ENCODE measurements around the gene COL10A1. TPM values are rescaled to one million over a fixed set of nuclear protein-coding genes. Genes with fewer than 3 reads are reported as not detected.
"Not testable (repeated sequence)": the region's sequence is repeated elsewhere in the genome, so short reads cannot be mapped to it uniquely, and the experiment has no call there.

COL10A1 gene
- total RNA-seq, 1 donor from 2014 or later = not detected

GRCh38 chr6:116099036-116099435 lies 26.9 kb downstream of the COL10A1 start:
- intact Hi-C loops (cut with micrococcal nuclease) = loop anchor here (10.0 kb wide), 1 partner anchor 2004 kb away; no protein-coding TSS in a partner anchor
- POLR2A ChIA-PET = no interaction called here
- no peak for ATAC-seq (ENCODE audit: low read depth)
- peaks cover 17% of the 10 kb centered on the region for H3K36me3 Mint-ChIP-seq (ENCODE audit: low read depth)
- H3K4me3 Mint-ChIP-seq = no peak overlapping the region
- peaks cover 39% of the 10 kb centered on the region for H3K4me1 Mint-ChIP-seq
- H3K9me3 Mint-ChIP-seq = peaks cover 12% of the 10 kb centered on the region
- H3K27ac Mint-ChIP-seq = no peak overlapping the region
- no peaks in the 10 kb centered on the region for H3K27me3 Mint-ChIP-seq
- CTCF ChIA-PET = interaction anchor here (0.6 to 1.0 kb wide), 2 partner anchors 88 to 264 kb away, joined by 3 to 4 read pairs; no protein-coding TSS in a partner anchor
- DNase-seq = no peak
- TF ChIP-seq CTCF (IDR thresholded peaks at IDR 0.05) = no peak

DNA sequence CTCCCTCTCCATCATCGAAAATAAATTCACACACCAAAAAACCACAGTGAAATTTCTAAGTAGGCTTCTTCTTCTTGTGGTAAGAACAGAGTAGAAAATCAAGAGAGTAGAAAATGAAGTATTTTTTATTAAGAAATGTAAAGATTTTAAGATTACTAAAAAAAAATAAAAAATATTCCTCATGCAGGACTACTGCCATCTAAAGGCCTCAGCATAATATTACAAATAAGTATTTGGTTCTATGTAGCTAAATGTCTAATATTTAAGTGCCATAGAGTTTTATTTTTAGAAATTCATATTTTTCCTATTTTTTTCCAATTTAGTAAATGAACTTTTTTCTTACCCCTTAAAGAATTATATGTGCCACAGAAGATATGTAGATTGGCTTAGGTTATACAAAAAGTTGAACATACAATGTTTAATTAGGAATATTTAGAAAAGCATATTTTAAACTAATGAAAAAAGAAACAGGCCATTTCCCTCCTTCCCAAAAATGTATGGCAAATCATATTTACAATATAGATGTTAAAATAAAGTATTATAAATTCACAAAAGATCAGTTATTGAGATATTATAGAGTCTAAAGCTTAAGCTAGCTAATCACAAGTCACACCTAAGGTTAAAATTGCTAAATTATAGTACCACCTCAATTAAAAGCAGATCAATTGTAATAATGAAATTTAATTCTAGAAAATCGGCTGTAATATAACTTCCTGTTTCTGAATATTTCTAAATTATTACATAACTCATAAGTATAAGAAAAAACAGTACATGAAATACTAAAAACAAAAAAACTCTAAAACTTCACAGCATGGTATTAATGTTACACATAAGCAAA lies 28.7 kb downstream of the COL10A1 start:
- POLR2A ChIA-PET = interaction anchor here (0.6 to 2.1 kb wide), 4 partner anchors 9 to 314 kb away, joined by 4 to 14 read pairs (median 7); no protein-coding TSS in a partner anchor
- peaks cover 12% of the 10 kb centered on the region for H3K36me3 Mint-ChIP-seq (ENCODE audit: low read depth)

DNA sequence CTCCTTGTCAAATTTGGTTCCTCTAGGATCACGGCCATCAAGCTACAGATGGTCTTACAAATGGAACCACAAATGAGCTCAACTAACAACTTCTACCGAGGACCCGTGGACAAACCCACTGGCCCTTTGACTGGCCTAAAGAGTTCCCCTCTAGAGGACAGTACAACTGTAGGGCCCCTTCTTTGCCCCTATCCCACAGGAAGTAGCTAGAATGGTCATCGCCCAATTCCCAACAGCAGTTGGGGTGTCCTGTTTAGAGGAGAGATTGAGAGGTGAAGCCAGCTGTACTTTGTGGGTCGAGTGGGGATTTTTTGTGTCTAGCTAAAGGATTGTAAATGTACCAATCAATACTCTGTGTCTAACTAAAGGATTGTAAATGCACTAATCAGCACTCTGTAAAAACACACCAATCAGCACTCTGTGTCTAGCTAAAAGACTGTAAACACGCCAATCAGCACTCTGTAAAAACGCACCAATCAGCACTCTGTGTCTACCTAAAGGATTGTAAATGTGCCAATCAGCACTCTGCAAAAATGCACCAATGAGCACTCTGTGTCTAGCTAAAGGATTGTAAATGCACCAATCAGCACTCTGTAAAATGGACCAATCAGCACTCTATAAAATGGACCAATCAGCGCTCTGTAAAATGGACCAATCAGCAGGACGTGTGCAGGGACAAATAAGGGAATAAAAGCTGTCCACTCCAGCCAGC lies 29.7 kb downstream of the COL10A1 start:
- H3K27me3 Mint-ChIP-seq; DNase-seq; H3K4me3 Mint-ChIP-seq; ATAC-seq (ENCODE audit: low read depth); H3K27ac Mint-ChIP-seq: not testable (repeated sequence)
- Mint-ChIP-seq H3K4me1 (peaks cover 13% of the 10 kb centered on the region), H3K9me3 (peaks cover 12% of the 10 kb centered on the region), H3K36me3 (ENCODE audit: low read depth) (peaks cover 11% of the 10 kb centered on the region)
- POLR2A ChIA-PET = interaction anchor here (1.8 to 2.1 kb wide), 3 partner anchors 8 to 87 kb away, joined by 6 to 14 read pairs (median 8); no protein-coding TSS in a partner anchor
- CTCF ChIA-PET = interaction anchor here (0.6 to 3.8 kb wide), 12 partner anchors 9 to 1348 kb away, joined by 3 to 142 read pairs (median 5); no protein-coding TSS in a partner anchor
- intact Hi-C loops (cut with micrococcal nuclease) = loop anchor here (2.0 to 10.0 kb wide), 2 partner anchors 1347 to 2001 kb away; no protein-coding TSS in a partner anchor

More for the DNA sequence above, 28.7 kb downstream of the COL10A1 start:
- no peaks in the 10 kb centered on the region for H3K27me3 Mint-ChIP-seq
- ATAC-seq (ENCODE audit: low read depth) (no peak), DNase-seq (no peak)
- TF ChIP-seq CTCF (IDR thresholded peaks at IDR 0.05) = peak; percentile 60
- H3K9me3 Mint-ChIP-seq = peaks cover 12% of the 10 kb centered on the region
- no peak overlapping the region for H3K27ac Mint-ChIP-seq
- CTCF ChIA-PET = interaction anchor here (0.7 to 3.8 kb wide), 15 partner anchors 10 to 1349 kb away, joined by 3 to 142 read pairs (median 5); no protein-coding TSS in a partner anchor
- intact Hi-C loops (cut with micrococcal nuclease) = loop anchor here (1.0 to 10.0 kb wide), 3 partner anchors 86 to 2002 kb away; no protein-coding TSS in a partner anchor
- H3K4me3 Mint-ChIP-seq = no peak overlapping the region
- peaks cover 23% of the 10 kb centered on the region for H3K4me1 Mint-ChIP-seq

- POLR2A ChIA-PET = no interaction called here
These were observed 31.9 kb downstream of the COL10A1 start for GRCh38 chr6:116094041-116094440.

More at GRCh38 chr6:116094041-116094440, 31.9 kb downstream of the COL10A1 start:
- DNase-seq = no peak
- no peak for ATAC-seq (ENCODE audit: low read depth)
- CTCF ChIA-PET = interaction anchor here (0.9 to 1.4 kb wide), 3 partner anchors 80 to 85 kb away, joined by 3 to 4 read pairs (median 4); no protein-coding TSS in a partner anchor
- intact Hi-C loops (cut with micrococcal nuclease) = loop anchor here (10.0 kb wide), 1 partner anchor 1999 kb away; no protein-coding TSS in a partner anchor
- Mint-ChIP-seq H3K27ac (no peak overlapping the region), H3K4me3 (no peak overlapping the region), H3K9me3 (peaks cover 12% of the 10 kb centered on the region), H3K4me1 (peaks cover 12% of the 10 kb centered on the region), H3K36me3 (ENCODE audit: low read depth) (peaks cover 4% of the 10 kb centered on the region), H3K27me3 (no peaks in the 10 kb centered on the region)
- TF ChIP-seq CTCF (IDR thresholded peaks at IDR 0.05) = no peak
